HepG2 (cell line): ENCODE data around the gene GSTM4. TPM values are rescaled to one million over a fixed set of nuclear protein-coding genes. Genes with fewer than 3 reads are reported as not detected.

Experiments
- IRF2 ChIP-seq: IDR thresholded peaks from 2 replicates; pipeline ENCODE4 v1.6.1; 2018; ENCODE audit warnings: missing genetic modification reagents, missing compliant biosample characterization
- JDP2 ChIP-seq: sonication (generic); formaldehyde crosslinking; IDR thresholded peaks from 2 replicates; pipeline ENCODE4 v1.8.1; 2022; ENCODE audit warnings: missing genetic modification reagents, borderline replicate concordance
- ZNF780A ChIP-seq: sonication (generic); formaldehyde crosslinking; IDR thresholded peaks from 2 replicates; pipeline ENCODE4 v1.8.0; 2022; ENCODE audit warnings: mild to moderate bottlenecking, missing genetic modification reagents, moderate library complexity
- ZNF878 ChIP-seq: sonication (generic); formaldehyde crosslinking; IDR thresholded peaks from 2 replicates; pipeline ENCODE4 v1.8.1; 2023; ENCODE audit warnings: mild to moderate bottlenecking, missing genetic modification reagents, moderate library complexity
- ZZZ3 ChIP-seq: sonication (generic); formaldehyde crosslinking; IDR thresholded peaks from 2 replicates; pipeline ENCODE4 v1.4.0; 2020; ENCODE audit warnings: missing genetic modification reagents, mild to moderate bottlenecking, borderline replicate concordance
- polyA plus RNA-seq, 8 experiments: library from polyadenylated mRNA; depleted of rRNA in 3 of 8; stranded (reverse) in 7 of 8; unstranded in 1 of 8; fragments of >200 nt; fragmentation: Illumina TruSeq in 4 of 8; extraction: Trizol in 4 of 8; gene quantifications; 2 replicates each; pipeline versions ENCODE4 v1.2.1 to v1.2.3, GENCODE V29; 2011 to 2016; ENCODE audit warnings: low read depth in 4 of 8, missing spikeins in 1 of 8, mixed read lengths in 1 of 8; ENCODE audit not compliant: insufficient read depth in 1 of 8
- total RNA-seq, 5 experiments: library from RNA; depleted of rRNA; stranded (reverse); fragments of >200 nt; fragmentation: Illumina TruSeq; extraction: Trizol; gene quantifications; 2 replicates each; pipeline ENCODE4 v1.2.3, GENCODE V29; 2016; ENCODE audit warnings: low read depth in 1 of 5
- TF ChIP-seq, protein P1 (sequence below): sonication (generic); formaldehyde crosslinking; IDR thresholded peaks from 2 replicates; pipeline ENCODE4 v1.8.0; 2022; ENCODE audit warnings: mild to moderate bottlenecking, missing genetic modification reagents; ENCODE audit not compliant: insufficient replicate concordance
- TF ChIP-seq, protein P2 (sequence below): sonication (generic); formaldehyde crosslinking; IDR thresholded peaks from 2 replicates; pipeline ENCODE4 v1.4.0; 2020; ENCODE audit warnings: missing genetic modification reagents
- TF ChIP-seq, protein P3 (sequence below): IDR thresholded peaks from 2 replicates; pipeline ENCODE4 v1.6.1; 2016
- TF ChIP-seq, protein P4 (sequence below): sonication (generic); formaldehyde crosslinking; IDR thresholded peaks from 2 replicates; pipeline ENCODE4 v1.8.1; 2023; ENCODE audit warnings: mild to moderate bottlenecking, moderate library complexity, missing genetic modification reagents
- TF ChIP-seq, protein P5 (sequence below): sonication (generic); formaldehyde crosslinking; IDR thresholded peaks from 2 replicates; pipeline ENCODE4 v1.5.0; 2020; ENCODE audit warnings: mild to moderate bottlenecking, missing genetic modification reagents
- TF ChIP-seq, protein P6 (sequence below): sonication (generic); formaldehyde crosslinking; IDR thresholded peaks from 2 replicates; pipeline ENCODE4 v1.4.0; 2020; ENCODE audit warnings: missing genetic modification reagents, borderline replicate concordance
- TF ChIP-seq, protein P7 (sequence below): sonication (generic); formaldehyde crosslinking; IDR thresholded peaks from 2 replicates; pipeline ENCODE4 v1.4.0; 2020; ENCODE audit warnings: mild to moderate bottlenecking, missing genetic modification reagents
- TF ChIP-seq, protein P8 (sequence below): sonication (generic); formaldehyde crosslinking; IDR thresholded peaks from 2 replicates; pipeline ENCODE4 v1.4.0; 2020; ENCODE audit warnings: missing genetic modification reagents, mild to moderate bottlenecking, borderline replicate concordance

GSTM4 gene
- total and polyA plus RNA-seq, 2 of the 13 experiments (the other 11 are each of a cell fraction or from before 2014, with no cell fraction given), result 25.3 to 40.8 TPM

DNA sequence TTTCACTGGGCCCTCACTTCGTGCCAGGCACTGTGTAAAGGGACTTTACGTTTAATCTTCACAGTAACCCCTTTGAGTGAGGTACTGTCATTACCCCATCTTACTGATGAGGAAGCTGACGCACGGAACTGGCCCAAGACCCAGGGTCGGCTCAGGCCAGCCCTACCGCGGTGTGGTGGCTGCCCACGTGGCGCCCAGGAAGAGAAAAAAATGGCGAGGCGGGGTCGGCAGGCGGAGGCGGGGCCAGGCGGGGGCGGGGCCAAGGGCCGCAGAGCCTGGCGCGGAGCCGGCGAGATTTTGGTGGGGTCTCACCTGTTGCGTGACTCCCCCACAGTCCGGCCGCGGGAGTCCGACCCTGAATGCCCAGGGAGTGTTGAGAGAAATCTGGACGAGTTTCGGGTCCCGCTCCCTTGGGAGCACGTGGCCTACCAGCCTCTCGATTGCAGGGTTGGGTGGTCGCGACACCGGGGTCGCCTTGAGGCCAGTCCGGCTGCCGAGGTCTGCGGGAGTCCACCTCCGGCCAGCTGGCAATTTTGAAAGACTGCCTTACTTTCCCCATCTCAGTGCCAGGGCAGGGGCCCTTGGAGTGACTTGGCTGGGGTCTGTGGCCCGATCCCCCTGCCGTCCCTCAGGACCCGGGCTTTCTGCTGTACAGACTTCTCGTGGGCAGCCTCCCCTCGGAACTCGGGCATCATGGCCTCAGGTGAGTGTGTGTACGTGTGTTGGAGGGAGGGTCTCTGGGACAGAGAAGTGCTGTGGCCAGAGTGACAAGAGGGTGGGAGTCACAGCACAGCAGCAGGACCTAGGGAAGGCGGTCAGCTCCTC lies 36.1 kb upstream of the GSTM4 start, which contains the start of the genes AMPD2 and GNAT2 (continued):
- TF ChIP-seq, protein P1, sequence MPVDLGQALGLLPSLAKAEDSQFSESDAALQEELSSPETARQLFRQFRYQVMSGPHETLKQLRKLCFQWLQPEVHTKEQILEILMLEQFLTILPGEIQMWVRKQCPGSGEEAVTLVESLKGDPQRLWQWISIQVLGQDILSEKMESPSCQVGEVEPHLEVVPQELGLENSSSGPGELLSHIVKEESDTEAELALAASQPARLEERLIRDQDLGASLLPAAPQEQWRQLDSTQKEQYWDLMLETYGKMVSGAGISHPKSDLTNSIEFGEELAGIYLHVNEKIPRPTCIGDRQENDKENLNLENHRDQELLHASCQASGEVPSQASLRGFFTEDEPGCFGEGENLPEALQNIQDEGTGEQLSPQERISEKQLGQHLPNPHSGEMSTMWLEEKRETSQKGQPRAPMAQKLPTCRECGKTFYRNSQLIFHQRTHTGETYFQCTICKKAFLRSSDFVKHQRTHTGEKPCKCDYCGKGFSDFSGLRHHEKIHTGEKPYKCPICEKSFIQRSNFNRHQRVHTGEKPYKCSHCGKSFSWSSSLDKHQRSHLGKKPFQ, result no peak
- TF ChIP-seq, protein P2, sequence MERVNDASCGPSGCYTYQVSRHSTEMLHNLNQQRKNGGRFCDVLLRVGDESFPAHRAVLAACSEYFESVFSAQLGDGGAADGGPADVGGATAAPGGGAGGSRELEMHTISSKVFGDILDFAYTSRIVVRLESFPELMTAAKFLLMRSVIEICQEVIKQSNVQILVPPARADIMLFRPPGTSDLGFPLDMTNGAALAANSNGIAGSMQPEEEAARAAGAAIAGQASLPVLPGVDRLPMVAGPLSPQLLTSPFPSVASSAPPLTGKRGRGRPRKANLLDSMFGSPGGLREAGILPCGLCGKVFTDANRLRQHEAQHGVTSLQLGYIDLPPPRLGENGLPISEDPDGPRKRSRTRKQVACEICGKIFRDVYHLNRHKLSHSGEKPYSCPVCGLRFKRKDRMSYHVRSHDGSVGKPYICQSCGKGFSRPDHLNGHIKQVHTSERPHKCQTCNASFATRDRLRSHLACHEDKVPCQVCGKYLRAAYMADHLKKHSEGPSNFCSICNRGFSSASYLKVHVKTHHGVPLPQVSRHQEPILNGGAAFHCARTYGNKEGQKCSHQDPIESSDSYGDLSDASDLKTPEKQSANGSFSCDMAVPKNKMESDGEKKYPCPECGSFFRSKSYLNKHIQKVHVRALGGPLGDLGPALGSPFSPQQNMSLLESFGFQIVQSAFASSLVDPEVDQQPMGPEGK (CRISPR knock-in tag), result peak; percentile 20; the same call in 1 of the 2 replicates
- TF ChIP-seq, protein P3, sequence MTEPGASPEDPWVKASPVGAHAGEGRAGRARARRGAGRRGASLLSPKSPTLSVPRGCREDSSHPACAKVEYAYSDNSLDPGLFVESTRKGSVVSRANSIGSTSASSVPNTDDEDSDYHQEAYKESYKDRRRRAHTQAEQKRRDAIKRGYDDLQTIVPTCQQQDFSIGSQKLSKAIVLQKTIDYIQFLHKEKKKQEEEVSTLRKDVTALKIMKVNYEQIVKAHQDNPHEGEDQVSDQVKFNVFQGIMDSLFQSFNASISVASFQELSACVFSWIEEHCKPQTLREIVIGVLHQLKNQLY, result no peak; the same call in none of the 2 replicates
- TF ChIP-seq, protein P4, sequence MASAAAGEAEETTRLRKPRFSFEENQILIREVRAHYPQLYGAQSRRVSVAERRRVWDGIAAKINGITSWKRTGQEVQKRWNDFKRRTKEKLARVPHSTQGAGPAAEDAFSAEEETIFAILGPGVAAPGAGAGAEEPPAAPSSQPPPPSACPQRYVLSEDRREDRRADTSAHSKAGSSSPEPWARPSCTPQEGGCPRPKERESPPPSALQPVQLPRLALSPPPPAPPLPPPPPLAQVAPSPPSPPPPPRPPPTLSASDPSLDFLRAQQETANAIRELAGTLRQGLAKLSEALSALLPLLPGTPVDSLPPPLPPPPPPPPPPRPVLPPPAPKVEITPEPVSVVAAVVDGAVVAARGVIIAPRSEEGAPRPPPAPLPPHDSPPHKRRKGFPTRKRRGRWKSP (CRISPR knock-in tag), result no peak
- TF ChIP-seq IRF2 (CRISPR knock-in tag), result no peak
- no peak for TF ChIP-seq ZZZ3 (CRISPR knock-in tag)
- TF ChIP-seq, protein P5, sequence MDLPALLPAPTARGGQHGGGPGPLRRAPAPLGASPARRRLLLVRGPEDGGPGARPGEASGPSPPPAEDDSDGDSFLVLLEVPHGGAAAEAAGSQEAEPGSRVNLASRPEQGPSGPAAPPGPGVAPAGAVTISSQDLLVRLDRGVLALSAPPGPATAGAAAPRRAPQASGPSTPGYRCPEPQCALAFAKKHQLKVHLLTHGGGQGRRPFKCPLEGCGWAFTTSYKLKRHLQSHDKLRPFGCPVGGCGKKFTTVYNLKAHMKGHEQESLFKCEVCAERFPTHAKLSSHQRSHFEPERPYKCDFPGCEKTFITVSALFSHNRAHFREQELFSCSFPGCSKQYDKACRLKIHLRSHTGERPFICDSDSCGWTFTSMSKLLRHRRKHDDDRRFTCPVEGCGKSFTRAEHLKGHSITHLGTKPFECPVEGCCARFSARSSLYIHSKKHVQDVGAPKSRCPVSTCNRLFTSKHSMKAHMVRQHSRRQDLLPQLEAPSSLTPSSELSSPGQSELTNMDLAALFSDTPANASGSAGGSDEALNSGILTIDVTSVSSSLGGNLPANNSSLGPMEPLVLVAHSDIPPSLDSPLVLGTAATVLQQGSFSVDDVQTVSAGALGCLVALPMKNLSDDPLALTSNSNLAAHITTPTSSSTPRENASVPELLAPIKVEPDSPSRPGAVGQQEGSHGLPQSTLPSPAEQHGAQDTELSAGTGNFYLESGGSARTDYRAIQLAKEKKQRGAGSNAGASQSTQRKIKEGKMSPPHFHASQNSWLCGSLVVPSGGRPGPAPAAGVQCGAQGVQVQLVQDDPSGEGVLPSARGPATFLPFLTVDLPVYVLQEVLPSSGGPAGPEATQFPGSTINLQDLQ (CRISPR knock-in tag), result peak; percentile 91
- TF ChIP-seq, protein P6, sequence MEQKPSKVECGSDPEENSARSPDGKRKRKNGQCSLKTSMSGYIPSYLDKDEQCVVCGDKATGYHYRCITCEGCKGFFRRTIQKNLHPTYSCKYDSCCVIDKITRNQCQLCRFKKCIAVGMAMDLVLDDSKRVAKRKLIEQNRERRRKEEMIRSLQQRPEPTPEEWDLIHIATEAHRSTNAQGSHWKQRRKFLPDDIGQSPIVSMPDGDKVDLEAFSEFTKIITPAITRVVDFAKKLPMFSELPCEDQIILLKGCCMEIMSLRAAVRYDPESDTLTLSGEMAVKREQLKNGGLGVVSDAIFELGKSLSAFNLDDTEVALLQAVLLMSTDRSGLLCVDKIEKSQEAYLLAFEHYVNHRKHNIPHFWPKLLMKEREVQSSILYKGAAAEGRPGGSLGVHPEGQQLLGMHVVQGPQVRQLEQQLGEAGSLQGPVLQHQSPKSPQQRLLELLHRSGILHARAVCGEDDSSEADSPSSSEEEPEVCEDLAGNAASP, result peak; percentile 96
- TF ChIP-seq, protein P7, sequence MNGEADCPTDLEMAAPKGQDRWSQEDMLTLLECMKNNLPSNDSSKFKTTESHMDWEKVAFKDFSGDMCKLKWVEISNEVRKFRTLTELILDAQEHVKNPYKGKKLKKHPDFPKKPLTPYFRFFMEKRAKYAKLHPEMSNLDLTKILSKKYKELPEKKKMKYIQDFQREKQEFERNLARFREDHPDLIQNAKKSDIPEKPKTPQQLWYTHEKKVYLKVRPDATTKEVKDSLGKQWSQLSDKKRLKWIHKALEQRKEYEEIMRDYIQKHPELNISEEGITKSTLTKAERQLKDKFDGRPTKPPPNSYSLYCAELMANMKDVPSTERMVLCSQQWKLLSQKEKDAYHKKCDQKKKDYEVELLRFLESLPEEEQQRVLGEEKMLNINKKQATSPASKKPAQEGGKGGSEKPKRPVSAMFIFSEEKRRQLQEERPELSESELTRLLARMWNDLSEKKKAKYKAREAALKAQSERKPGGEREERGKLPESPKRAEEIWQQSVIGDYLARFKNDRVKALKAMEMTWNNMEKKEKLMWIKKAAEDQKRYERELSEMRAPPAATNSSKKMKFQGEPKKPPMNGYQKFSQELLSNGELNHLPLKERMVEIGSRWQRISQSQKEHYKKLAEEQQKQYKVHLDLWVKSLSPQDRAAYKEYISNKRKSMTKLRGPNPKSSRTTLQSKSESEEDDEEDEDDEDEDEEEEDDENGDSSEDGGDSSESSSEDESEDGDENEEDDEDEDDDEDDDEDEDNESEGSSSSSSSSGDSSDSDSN, result no peak; the same call in 1 of the 2 replicates
- TF ChIP-seq ZNF878 (CRISPR knock-in tag), result 0 out of 2 replicates have a peak, but pooled peaks have one; percentile 15
- TF ChIP-seq ZNF780A (CRISPR knock-in tag), result no peak; the same call in 1 of the 2 replicates
- no peak for TF ChIP-seq JDP2 (CRISPR knock-in tag)
- TF ChIP-seq, protein P8, sequence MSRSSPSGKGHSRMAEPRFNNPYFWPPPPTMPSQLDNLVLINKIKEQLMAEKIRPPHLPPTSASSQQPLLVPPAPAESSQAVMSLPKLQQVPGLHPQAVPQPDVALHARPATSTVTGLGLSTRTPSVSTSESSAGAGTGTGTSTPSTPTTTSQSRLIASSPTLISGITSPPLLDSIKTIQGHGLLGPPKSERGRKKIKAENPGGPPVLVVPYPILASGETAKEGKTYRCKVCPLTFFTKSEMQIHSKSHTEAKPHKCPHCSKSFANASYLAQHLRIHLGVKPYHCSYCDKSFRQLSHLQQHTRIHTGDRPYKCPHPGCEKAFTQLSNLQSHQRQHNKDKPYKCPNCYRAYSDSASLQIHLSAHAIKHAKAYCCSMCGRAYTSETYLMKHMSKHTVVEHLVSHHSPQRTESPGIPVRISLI, result peak; percentile 98
